Liver (tissue), 9 donors: ENCODE measurements around the gene MT2A. TPM values are rescaled to one million over a fixed set of nuclear protein-coding genes. Genes with fewer than 3 reads are reported as not detected.

Source experiments
- DNase-seq: peaks from one replicate; pipeline ENCODE4 v3.0.0-alpha.2; 2017; ENCODE audit warnings: low spot score
- H3K27ac ChIP-seq, 2 donors: one replicate each; pipeline ENCODE4 v1.7.0; 2013; ENCODE audit warnings: inconsistent platforms in 2 of 2, low read length in 2 of 2, control low read depth in 1 of 2, low read depth in 1 of 2, mild to moderate bottlenecking in 1 of 2
- H3K27me3 ChIP-seq, 4 donors: one replicate each; pipeline versions ENCODE4 v1.6.1 to v1.7.0; 2013; ENCODE audit warnings: low read length in 3 of 4, inconsistent platforms in 1 of 4, mild to moderate bottlenecking in 1 of 4, moderate library complexity in 1 of 4; ENCODE audit not compliant: control insufficient read depth in 4 of 4, insufficient read depth in 4 of 4
- H3K36me3 ChIP-seq, 4 donors: one replicate each; pipeline versions ENCODE4 v1.6.1 to v1.7.0; 2013; ENCODE audit warnings: low read length in 3 of 4, mild to moderate bottlenecking in 3 of 4, low read depth in 1 of 4, moderate library complexity in 1 of 4; ENCODE audit not compliant: control insufficient read depth in 4 of 4, insufficient read depth in 3 of 4
- H3K4me1 ChIP-seq, 4 donors: one replicate each; pipeline versions ENCODE4 v1.6.1 to v1.7.0; 2013; ENCODE audit warnings: low read length in 3 of 4, mild to moderate bottlenecking in 3 of 4, moderate library complexity in 1 of 4; ENCODE audit not compliant: control insufficient read depth in 4 of 4, insufficient read depth in 4 of 4
- H3K4me3 ChIP-seq, 3 donors: one replicate each; pipeline versions ENCODE4 v1.6.1 to v1.7.0; 2013; ENCODE audit warnings: low read length in 3 of 3, control low read depth in 1 of 3, low read depth in 1 of 3, mild to moderate bottlenecking in 1 of 3
- H3K9ac ChIP-seq, 2 donors: one replicate each; pipeline ENCODE4 v1.7.0; 2013; ENCODE audit warnings: low read length in 2 of 2, mild to moderate bottlenecking in 2 of 2, moderate library complexity in 2 of 2, control low read depth in 1 of 2, low read depth in 1 of 2
- H3K9me3 ChIP-seq, 4 donors: one replicate each; pipeline versions ENCODE4 v1.6.1 to v1.7.0; 2013; ENCODE audit warnings: low read length in 3 of 4; ENCODE audit not compliant: control insufficient read depth in 4 of 4
- ATF3 ChIP-seq: IDR thresholded peaks from 2 replicates; pipeline ENCODE4 v1.6.1; 2016; ENCODE audit warnings: antibody characterized with exemption
- EGR1 ChIP-seq, 2 donors: IDR thresholded peaks; 2 replicates each; pipeline ENCODE4 v1.6.1; 2016 to 2018; ENCODE audit warnings: antibody characterized with exemption in 2 of 2, low read depth in 2 of 2
- FOXA1 ChIP-seq: IDR thresholded peaks from 2 replicates; pipeline ENCODE4 v1.6.1; 2016; ENCODE audit warnings: antibody characterized with exemption
- FOXA2 ChIP-seq: IDR thresholded peaks from 2 replicates; pipeline ENCODE4 v1.6.1; 2016; ENCODE audit warnings: antibody characterized with exemption
- GABPA ChIP-seq, 2 donors: IDR thresholded peaks in 1 of 2; conservative IDR thresholded peaks in 1 of 2; 2 replicates each; pipeline ENCODE4 v1.6.1; 2016; ENCODE audit warnings: antibody characterized with exemption in 2 of 2, mild to moderate bottlenecking in 1 of 2, moderate library complexity in 1 of 2
- HNF4A ChIP-seq, 2 donors: conservative IDR thresholded peaks; 2 replicates each; pipeline ENCODE4 v1.6.1; 2016; ENCODE audit warnings: antibody characterized with exemption in 2 of 2, mild to moderate bottlenecking in 2 of 2
- HNF4G ChIP-seq: IDR thresholded peaks from 2 replicates; pipeline ENCODE4 v1.6.1; 2016; ENCODE audit warnings: antibody characterized with exemption
- JUND ChIP-seq, 2 donors: IDR thresholded peaks; 2 replicates each; pipeline ENCODE4 v1.6.1; 2016; ENCODE audit warnings: antibody characterized with exemption in 2 of 2
- NR2F2 ChIP-seq: IDR thresholded peaks from 2 replicates; pipeline ENCODE4 v1.6.1; 2016; ENCODE audit warnings: antibody characterized with exemption
- RAD21 ChIP-seq, 2 donors: IDR thresholded peaks; 2 replicates each; pipeline ENCODE4 v1.6.1; 2016; ENCODE audit warnings: antibody characterized with exemption in 2 of 2, mild to moderate bottlenecking in 2 of 2
- REST ChIP-seq: IDR thresholded peaks from 2 replicates; pipeline ENCODE4 v1.6.1; 2016; ENCODE audit warnings: antibody characterized with exemption, mild to moderate bottlenecking
- RXRA ChIP-seq, 2 donors: IDR thresholded peaks; 2 replicates each; pipeline ENCODE4 v1.6.1; 2017 to 2018; ENCODE audit warnings: antibody characterized with exemption in 2 of 2, mild to moderate bottlenecking in 1 of 2
- SP1 ChIP-seq: IDR thresholded peaks from 2 replicates; pipeline ENCODE4 v1.6.1; 2018; ENCODE audit warnings: antibody characterized with exemption, mild to moderate bottlenecking
- TAF1 ChIP-seq: conservative IDR thresholded peaks from 2 replicates; pipeline ENCODE4 v1.6.1; 2016; ENCODE audit warnings: antibody characterized with exemption, mild to moderate bottlenecking
- YY1 ChIP-seq: IDR thresholded peaks from 2 replicates; pipeline ENCODE4 v1.6.1; 2016; ENCODE audit warnings: antibody characterized with exemption, mild to moderate bottlenecking
- ZBTB33 ChIP-seq: IDR thresholded peaks from 2 replicates; pipeline ENCODE4 v1.6.1; 2016; ENCODE audit warnings: antibody characterized with exemption
- polyA plus RNA-seq, 2 donors: library from polyadenylated mRNA; stranded (reverse) in 1 of 2; unstranded in 1 of 2; fragments of 200-250 nt in 1 of 2; fragments of >200 nt in 1 of 2; fragmentation: Nextera tagmentation in 1 of 2; extraction: Ambion mirVana in 1 of 2; gene quantifications; one replicate each; pipeline versions ENCODE4 v1.2.1 to v1.2.3, GENCODE V29; 2013 to 2015
- total RNA-seq, 2 donors: library from RNA; depleted of rRNA; stranded (reverse); fragments of >200 nt; gene quantifications; one replicate each; pipeline ENCODE4 v1.2.3, GENCODE V29; 2014
- TF ChIP-seq, protein P1 (sequence below): IDR thresholded peaks from 2 replicates; pipeline ENCODE4 v1.6.1; 2016; ENCODE audit warnings: antibody characterized with exemption
- TF ChIP-seq, protein P2 (sequence below): fragments of 150-350 bp; IDR thresholded peaks from 2 replicates; pipeline ENCODE4 v1.5.1; 2017; ENCODE audit warnings: improper control_type of control experiment, low read depth, low read length; ENCODE audit not compliant: missing input control
- donor health status: healthy.
- donor health status: healthy.
- donor health status: healthy.
- donor health status: healthy.
- donor health status: healthy.

Gene MT2A
- total and polyA plus RNA-seq, 4 donors = 45.8 to 5,206 (median 2,233) TPM

DNA sequence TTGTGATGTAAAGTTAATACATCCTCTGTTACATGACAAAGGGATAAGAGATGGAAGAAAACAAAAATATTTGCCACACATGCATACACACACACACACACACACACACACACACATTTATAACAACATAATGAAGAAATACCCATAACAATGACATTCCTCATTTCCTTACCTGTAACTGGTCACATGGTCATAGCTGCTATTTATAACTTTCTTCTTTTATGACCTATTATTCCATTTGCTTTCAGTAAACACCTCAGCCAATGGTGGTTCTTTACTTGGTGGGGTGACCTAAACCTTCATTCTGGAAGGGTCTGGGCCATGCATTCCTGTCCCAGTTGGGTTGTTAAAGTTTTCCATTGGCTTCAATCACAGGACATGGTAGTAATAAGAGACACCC is 5.3 kb downstream of the MT2A start:
- no peaks in the 10 kb centered on the region for H3K36me3 ChIP-seq
- no peak overlapping the region for H3K4me3 ChIP-seq
- no peak overlapping the region for H3K27ac ChIP-seq
- no peak overlapping the region for H3K9ac ChIP-seq
- H3K4me1 ChIP-seq = peaks cover 0 to 32% (median 16%) of the 10 kb centered on the region in 4 donors
- H3K27me3 ChIP-seq = no peaks in the 10 kb centered on the region
- no peak for DNase-seq
- H3K9me3 ChIP-seq = no peaks in the 10 kb centered on the region
- no peak for TF ChIP-seq NR2F2
- TF ChIP-seq, protein P1, sequence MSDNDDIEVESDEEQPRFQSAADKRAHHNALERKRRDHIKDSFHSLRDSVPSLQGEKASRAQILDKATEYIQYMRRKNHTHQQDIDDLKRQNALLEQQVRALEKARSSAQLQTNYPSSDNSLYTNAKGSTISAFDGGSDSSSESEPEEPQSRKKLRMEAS = no peak
- no peak for TF ChIP-seq HNF4G
- no peak for TF ChIP-seq JUND (IDR thresholded peaks at IDR 0.05)
- no peak for TF ChIP-seq EGR1 (IDR thresholded peaks at IDR 0.05; ENCODE audit: low read depth in 2 of 2)
- TF ChIP-seq FOXA1 = no peak
- no peak for TF ChIP-seq GABPA (IDR thresholded peaks at IDR 0.05 in 1 of 2, conservative IDR thresholded peaks at IDR 0.05 in 1 of 2)
- no peak for TF ChIP-seq RXRA (IDR thresholded peaks at IDR 0.05)
- no peak for TF ChIP-seq YY1
- TF ChIP-seq HNF4A (conservative IDR thresholded peaks at IDR 0.05) = no peak
- TF ChIP-seq, protein P2, sequence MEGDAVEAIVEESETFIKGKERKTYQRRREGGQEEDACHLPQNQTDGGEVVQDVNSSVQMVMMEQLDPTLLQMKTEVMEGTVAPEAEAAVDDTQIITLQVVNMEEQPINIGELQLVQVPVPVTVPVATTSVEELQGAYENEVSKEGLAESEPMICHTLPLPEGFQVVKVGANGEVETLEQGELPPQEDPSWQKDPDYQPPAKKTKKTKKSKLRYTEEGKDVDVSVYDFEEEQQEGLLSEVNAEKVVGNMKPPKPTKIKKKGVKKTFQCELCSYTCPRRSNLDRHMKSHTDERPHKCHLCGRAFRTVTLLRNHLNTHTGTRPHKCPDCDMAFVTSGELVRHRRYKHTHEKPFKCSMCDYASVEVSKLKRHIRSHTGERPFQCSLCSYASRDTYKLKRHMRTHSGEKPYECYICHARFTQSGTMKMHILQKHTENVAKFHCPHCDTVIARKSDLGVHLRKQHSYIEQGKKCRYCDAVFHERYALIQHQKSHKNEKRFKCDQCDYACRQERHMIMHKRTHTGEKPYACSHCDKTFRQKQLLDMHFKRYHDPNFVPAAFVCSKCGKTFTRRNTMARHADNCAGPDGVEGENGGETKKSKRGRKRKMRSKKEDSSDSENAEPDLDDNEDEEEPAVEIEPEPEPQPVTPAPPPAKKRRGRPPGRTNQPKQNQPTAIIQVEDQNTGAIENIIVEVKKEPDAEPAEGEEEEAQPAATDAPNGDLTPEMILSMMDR = no peak
- TF ChIP-seq TAF1 = no peak
- TF ChIP-seq ZBTB33 = no peak
- no peak for TF ChIP-seq SP1
- TF ChIP-seq REST = no peak
- no peak for TF ChIP-seq FOXA2
- no peak for TF ChIP-seq ATF3
- TF ChIP-seq RAD21 (IDR thresholded peaks at IDR 0.05) = no peak
